Right lung (tissue), 5 donors: ENCODE measurements around the gene RING1. TPM values are rescaled to one million over a fixed set of nuclear protein-coding genes. Genes with fewer than 3 reads are reported as not detected.

Source experiments
- DNase-seq, 2 donors: peaks; one replicate each; pipeline ENCODE4 v3.0.0-alpha.2; 2013
- polyA plus RNA-seq, 5 donors: library from polyadenylated mRNA; unstranded; fragments of 120-200 nt; gene quantifications; one replicate each; pipeline versions ENCODE4 v1.2.1 to v1.2.3, GENCODE V29; 2013; ENCODE audit warnings: inconsistent platforms in 1 of 5, low replicate concordance in 1 of 5; ENCODE audit not compliant: insufficient read length in 5 of 5, insufficient read depth in 1 of 5

The RING1 gene
- polyA plus RNA-seq, 5 donors, result 46.9 to 70.0 (median 54.0) TPM

DNA sequence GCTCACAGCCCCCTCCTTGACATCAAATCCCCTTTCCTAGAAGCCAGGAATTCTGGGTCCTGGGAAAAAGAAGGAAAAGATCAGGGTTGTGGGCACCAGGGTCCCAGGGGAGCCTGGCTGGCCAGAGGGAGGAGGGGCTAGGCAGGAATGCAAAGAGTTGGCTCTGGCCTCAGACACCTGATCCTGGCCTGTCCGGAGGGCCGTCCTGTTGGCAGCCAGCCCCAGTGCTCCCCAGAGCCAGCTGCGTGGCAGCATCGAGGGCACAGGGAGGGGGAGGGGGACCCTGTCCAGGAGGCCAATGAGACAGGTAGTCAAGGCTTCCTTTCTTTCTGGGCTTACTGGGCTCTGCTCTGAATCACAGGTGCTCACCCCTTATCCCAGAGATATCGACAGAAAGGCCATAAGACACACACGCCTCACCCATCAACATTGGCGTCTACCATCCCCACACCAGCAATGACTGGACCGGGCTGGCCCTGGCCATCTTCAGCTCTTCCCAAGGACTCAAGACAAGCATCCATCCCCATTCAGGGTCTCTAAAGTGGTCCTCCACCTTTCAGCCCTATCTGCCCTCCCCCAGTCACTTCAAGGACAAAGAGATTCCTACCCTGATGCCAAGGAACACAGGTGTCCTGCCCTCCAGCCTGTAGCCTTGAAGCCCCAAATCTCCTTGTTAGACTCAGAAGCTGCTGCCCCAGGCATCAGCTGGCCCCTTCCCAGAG lies 16.8 kb upstream of the RING1 start:
- DNase-seq, result no peak

DNA sequence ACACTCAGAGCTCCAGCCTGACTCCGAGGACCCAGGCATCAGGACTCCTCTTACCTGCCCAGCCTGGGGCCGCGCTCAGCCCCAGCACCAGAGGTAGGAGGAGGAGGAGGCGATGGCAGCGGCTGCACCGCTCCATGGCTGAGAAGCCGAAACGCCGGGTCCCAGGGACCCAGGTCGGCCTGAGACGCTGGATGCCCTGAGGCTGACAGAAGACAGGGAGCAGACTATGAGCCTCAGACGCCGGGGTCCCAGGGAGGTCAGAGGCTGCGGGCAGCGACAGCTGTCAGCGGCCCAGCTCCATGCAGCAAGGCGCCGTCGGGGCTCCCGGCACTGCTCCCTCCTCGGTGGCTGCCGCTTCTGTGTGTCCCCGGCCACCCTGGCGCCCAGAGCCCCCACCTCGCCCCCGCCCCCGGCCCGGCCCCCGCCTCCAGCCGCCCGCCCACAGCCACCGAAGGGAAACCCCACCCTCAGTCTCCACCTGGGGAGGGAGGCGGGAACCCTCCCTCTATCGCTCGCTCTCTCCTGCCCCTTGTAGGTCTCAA lies 16.1 kb upstream of the RING1 start, which contains the start of gene COL11A2:
Gene COL11A2, minus strand, starts transcription at position 363 of the 542 bp plus-strand sequence. Its CDS starts 227 bp downstream, at position 136.
- no peak for DNase-seq

DNA sequence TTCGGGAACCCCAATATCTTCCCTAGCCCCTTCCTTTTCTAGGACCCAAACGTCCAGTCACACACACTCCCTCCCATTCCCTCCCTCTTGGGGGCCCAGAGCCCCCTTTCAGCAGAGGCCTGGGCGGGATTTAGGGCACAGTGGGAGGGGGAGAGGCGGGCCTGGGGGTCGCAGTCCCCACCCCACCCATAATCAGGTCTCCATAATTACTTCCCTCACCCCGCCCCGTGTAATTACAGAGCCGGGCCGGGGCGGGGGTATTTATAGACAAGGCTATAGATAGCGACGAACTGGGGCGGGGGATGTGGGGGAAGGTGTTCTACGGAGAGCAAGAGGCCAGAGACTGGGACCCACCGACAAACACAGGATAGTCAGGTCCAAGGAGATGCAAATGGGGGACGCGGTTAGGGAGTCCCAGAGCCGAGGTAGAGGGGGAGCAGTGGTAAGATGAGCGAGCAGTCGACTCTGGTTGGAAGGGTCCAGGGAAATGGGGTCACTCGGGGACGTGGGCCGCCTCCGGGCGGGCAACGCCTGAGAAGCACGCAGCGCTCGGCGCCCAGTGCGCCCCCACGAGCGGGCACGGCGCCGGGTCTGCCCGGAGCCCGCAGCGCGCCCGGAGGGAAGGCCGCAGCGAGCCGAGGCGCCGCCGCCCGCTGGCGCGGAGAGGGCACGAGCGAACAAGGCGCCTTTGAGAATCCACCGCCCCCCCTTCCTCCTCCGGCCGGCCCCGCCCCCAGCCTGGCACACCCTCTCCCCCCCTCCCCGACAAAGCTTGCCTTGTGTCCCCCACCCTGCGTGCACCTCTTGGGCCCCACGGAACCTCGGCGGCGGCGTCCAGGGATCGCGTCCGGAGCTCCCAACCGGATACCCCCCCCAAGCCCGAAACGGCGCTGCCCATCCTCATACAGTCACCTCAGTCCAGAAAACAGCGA lies 15.4 kb upstream of the RING1 start:
- DNase-seq, result no peak

DNA sequence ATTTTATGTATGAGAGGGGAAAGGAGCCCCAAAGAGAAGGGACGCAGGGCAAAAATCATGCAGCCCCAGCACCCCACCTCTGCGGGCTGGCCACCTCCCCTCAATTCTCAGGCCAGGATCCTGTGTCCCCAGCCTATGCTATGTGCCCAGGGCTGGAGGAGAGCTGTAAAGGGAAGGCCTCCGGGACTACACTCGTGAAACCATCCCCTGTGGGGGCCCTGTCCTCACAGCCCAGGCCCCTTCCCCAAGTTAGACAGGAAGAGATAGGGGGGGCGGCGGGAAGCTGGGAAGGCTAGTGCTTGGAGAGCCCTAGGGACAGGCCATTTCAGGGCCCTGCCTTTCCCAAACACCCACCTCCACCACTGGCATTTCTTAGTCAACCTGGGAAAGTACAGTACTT lies 14.7 kb upstream of the RING1 start:
- no peak for DNase-seq

DNA sequence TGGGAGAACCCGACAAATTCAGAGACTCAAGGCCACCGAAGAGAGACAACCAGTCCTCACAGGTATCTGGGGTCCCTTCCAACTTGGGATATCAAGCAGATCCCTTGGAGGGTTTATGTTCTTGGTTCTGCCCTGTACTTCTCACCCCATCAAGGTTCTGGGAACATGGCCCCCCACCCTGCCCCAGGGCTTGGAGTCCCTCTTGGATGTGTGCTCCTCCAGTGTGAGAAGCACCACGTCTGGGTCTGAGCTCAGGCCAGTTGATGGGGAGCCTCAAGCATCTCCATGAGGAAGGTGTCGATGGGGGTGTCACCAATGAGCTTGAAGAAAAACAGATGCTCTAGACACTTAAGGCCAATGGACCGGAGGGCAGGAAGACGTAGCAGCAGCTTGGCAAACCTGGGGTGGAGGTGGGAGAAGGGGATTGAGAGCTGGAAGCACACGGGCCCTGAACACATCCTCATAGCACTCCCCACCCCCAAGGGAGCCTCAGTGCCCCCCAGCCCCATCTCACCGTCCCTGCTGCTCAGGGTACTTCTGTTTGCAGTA lies 13.8 kb upstream of the RING1 start:
- DNase-seq, result no peak

DNA sequence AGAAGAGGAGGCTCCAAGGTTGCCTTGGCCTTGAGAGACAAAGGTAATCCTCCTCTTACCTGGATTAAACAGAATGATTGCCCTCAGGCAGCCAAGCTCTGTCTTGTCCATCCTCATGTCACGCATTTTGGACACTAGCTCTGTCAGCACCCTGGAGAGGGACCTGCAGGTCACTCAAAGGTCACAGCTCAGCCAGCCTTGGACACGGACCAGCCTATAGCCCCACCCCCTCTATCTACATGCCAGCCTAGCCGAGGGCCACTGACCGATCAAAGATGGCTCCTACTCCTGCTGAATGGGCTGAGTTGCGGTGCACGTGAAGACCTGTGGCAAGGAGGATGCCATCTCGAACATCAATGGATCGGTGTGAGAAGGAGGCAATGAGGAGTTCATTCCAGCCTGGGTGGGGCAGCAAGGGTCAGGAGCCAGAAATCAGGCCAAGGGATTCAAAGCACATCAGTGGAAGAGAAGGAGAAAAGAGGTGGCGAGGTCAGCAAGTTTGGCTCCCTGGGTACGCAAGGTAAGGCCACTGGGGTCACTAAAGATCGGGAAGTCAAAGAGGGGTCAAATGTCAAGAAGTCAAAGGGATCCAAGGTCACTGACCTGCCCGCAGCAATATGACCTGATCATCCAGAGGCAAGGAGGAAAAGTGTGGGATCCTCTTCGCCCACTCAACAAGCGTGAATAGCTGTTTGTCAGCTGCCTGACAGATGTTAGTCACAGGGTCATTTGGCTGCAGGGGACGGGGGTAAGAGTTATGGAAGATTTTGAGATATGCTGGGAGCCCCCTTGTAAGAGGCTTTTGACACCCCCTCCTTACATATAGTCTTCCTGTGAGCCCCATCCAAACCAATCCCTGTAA lies 12.8 kb upstream of the RING1 start:
- DNase-seq, result no peak

DNA sequence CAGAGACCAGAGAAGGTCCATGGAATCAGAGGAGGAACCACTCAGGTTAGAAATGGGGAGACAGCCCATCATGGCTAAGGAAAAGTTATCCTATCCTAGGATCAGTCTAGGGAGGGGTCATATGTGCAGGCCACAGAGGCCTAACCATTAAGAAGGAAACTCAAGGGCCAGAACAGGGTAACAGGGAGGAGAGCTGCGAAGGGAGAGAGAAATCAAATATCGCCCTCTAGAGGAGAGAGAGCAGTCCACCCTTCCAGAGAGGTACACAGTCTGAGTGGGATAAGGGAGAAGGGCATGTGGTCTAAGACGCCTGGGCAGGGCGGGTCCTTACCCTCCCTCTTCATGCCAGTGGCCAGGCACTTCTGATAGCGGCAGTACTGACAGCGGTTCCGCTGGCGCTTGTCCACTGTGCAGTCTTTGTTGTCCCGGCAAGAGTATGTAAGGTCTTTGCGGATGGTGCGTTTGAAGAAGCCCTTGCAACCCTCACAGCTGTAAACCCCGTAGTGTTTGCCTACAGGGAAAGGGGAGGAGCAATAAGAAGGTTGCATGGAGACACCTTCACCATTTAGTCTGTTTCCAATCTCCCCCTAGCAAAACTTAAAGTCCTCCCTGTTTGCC lies 10.8 kb upstream of the RING1 start:
- peak in 1 of 2 donors; percentile 32 for DNase-seq

DNA sequence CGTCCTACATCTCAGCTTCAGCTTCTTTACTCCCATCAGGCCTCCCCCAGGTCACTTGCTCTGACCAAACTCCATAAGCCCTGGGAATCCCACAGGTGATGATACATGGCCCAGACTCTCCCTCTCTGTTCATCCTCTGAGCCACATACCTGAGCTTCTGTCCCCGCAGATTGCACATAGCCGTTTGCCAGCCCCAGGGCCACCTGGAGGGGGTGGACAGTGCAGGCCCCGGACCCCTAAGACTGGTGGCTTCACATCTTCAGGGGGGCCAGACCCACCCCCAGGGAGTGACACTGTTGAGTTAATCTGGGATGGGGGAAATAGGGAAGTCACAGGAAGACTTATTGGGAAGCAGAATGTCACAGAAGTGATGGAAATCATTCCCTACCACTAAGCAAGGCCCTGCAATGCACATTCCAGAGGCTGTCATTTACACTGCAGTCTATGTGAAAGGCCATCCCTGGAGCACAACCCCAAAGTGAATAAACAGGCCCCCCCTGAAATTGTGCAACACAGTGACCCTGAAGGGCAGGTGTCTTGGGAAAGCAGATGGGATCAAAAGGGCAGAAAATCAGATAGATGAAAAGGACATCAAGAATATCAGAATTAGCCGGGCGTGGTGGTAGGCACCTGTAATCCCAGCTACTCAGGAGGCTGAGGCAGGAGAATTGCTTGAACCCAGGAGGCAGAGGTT lies 10.0 kb upstream of the RING1 start:
- DNase-seq, result no peak

DNA sequence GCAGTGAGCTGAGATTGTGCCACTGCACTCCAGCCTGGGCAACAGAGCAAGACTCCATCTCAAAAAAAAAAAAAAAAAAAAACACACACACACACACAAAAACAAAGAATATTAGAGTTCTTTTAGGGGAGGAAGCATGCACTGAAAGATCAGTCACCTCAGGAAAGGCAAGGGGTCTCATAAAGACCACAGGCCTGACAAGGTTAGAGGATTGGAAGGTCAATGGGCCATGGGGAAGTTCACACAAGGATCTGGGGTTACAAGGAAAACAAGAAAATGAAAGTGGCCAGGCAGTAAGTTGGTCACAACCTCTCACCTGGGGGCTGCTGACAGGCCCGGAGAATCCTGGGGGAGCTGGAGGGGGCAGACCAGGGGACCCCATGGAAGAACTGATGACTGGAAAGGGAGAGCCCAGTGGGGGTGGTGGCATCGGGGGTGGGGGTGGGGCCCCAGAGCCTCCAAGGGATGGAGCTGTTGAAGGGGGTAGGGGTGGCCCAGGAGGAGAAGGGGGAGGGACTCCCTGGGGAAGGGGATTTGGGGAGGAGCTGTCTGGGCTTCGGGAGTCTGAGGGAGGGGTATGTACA lies 9.4 kb upstream of the RING1 start:
- DNase-seq, result no peak

DNA sequence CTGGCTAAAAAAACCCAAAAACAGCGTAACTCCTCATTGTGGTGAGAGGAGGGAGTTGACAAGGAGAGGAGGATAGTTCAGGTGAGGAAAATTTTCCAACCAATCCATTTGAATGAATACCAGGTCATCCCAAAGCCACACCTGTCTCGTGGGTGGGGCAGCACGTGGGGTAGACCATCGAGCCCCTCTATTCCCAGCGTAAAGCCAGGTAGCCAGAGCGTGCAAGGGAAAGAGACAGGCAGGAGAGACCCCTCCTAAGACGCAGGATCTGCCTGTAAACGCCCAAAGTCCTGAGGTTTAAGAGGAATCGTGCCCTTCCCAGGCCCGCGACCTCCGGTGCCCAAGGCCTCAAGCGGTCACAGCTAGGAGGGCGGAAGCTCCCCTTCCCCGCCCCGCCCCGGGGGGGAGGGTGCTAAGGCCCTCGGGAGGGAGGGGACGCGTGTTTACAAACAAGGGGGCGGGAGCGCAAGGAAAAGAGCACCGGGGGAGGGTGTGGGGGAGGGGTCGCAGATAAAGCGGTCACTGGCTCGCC lies 8.5 kb upstream of the RING1 start:
- no peak for DNase-seq

DNA sequence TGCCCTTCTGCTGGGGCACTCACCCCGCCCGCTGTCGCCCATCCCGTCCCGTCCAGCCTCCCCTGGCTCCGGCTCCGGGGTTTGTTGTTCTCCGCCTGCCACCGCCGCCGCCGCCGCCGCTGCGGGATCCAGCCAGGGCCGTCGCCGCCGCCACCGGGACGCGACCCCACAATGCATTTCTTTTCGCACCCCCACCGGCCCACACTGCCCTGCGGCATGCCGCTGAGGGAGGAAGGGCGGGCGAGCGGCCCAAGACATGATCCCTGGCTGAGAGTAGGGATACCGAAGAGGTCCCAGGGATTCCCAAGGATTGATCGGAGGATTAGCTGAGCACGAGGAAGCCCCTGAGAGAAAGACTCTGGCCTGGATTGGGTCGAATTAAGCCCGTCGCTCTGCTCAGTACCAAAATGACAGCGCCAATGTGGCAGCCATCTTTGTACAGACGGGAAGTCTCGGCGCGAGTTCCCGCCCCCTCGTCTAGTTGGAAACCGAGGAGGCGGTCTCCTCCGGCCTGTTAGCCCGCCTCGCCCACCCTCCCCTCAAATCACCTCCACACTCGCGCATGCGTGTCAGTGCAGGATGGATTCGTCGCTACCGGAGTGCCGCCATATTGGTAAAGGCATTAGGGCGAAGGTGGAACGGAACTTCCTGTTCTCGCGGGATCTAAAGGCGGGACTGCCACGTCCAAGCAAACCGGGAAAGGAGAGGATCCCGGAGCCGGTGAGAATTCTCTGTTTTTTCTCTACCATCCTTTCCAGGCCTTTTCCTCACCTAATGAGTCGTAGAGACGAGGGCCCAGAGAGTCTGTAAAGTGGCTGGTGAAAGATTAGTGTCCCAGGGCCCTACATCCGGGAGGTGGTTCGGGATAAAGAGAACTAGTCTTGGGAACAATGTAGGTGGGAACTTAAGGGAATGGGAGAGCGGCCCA lies 7.8 kb upstream of the RING1 start, which contains the start of the genes RXRB and SLC39A7:
Gene RXRB, minus strand, starts transcription at position 447 of the 928 bp plus-strand sequence. Its CDS starts 189 bp downstream, at position 258.
Gene SLC39A7, plus strand, starts transcription at position 649 of the 928 bp plus-strand sequence. CDS start 379 bp downstream, outside the sequence.
- peak; percentile 100 for DNase-seq

DNA sequence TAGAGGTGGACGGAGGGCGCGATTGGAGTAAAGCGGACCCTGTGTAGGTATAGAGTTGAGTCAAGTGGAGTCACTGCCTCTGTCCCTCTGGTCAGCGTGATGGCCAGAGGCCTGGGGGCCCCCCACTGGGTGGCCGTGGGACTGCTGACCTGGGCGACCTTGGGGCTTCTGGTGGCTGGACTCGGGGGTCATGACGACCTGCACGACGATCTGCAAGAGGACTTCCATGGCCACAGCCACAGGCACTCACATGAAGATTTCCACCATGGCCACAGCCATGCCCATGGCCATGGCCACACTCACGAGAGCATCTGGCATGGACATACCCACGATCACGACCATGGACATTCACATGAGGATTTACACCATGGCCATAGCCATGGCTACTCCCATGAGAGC lies 7.2 kb upstream of the RING1 start:
- DNase-seq, result no peak

DNA sequence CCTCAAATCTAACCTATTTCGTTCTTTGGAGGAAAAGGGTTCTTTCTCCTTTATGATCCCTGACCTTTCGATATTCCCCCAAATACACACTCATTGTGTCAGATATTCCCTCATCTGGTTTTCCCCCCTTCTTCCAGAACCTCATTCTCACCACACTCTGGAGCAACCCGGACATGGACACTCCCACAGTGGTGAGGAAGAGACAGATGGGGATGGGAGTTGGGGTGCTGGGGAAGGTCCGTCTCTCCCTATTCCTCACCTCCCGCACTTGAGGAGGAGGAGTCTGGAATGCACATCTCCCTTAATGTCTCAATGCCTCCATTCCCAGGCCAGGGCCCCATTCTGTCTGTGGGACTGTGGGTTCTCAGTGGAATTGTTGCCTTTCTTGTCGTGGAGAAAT lies 6.4 kb upstream of the RING1 start:
- no peak for DNase-seq

DNA sequence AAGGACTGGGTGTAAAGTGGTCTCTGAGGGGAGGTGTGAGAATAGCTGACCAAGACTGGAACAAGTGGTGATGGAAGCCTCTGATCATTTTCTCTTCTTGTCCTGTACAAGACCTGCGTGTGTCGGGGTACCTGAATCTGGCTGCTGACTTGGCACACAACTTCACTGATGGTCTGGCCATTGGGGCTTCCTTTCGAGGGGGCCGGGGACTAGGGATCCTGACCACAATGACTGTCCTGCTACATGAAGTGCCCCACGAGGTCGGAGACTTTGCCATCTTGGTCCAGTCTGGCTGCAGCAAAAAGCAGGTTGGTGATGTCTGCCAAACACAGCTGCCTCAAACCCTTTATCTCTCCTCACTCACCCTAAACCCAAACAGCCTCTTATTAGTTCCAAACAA lies 5.5 kb upstream of the RING1 start:
- DNase-seq, result no peak

DNA sequence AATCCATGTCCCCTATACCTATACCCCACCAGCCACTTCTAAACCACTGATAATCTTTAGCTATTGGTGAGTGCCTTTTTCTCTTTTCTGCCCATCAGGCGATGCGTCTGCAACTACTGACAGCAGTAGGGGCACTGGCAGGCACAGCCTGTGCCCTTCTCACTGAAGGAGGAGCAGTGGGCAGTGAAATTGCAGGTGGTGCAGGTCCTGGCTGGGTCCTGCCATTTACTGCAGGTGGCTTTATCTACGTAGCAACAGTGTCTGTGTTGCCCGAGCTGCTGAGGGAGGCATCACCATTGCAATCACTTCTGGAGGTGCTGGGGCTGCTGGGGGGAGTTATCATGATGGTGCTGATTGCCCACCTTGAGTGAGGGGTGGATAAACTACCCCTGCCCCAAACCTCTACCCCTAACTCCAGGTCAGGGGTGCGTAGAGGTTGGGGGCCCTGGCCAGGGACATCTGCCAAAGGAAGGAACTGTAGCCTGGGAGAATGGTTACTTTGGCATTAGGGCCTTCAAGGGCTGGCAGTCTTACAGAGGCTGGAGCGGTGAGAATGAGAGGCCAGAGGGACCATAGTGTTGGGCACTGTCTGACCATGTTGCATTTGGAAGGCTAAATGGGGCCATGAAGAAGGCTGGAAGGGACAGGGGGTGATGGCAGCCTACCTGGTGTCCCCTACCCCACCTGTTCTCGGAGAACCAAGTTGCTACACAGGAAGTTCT lies 4.7 kb upstream of the RING1 start:
- no peak for DNase-seq

DNA sequence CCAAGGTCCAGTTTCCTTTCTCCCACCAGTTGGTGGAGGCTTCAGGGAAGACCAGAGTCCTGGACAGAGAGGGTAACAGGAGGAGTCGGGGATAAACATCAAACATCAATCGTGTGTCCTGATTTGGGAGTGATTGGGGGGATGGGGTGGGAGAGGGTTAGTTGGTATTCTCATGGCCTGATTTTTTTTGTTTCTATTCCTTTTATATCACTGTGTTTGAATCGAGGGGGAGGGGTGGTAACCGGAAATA lies 4.2 kb upstream of the RING1 start:
- DNase-seq, result no peak

DNA sequence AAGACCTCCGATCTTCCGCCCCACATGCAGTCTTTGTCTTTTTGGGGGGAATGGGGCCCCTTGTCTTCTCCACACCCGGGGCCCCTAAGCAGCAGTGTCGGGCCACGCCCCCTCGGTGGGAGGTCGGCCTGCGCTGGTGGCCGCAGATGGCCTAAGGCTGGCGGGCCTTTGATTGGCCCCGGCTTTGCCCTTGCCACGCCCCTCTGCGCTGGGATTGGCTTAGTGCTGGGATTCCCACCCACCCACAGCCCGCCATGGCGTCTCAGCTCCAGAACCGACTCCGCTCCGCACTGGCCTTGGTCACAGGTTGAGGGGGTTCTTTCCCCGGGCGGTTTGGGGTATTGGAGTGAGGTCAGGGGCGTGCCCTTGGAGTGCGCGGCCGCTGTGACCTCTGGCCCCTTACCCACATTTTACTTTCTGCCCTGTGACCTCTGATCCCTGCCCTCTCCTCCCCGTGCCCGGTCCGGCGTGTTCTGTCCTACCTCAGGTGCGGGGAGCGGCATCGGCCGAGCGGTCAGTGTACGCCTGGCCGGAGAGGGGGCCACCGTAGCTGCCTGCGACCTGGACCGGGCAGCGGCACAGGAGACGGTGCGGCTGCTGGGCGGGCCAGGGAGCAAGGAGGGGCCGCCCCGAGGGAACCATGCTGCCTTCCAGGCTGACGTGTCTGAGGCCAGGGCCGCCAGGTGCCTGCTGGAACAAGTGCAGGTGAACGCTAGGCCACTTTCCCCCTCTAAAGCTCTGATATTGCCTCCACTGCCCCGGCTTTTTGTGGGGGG lies 3.7 kb upstream of the RING1 start, which contains the start of gene HSD17B8:
Gene HSD17B8, plus strand, starts transcription at position 241 of the 776 bp plus-strand sequence. Its CDS starts 14 bp downstream, at position 255.
- peak; percentile 90 to 91 for DNase-seq
